ENCODE results near the gene METTL17.

METTL17 gene

DNA sequence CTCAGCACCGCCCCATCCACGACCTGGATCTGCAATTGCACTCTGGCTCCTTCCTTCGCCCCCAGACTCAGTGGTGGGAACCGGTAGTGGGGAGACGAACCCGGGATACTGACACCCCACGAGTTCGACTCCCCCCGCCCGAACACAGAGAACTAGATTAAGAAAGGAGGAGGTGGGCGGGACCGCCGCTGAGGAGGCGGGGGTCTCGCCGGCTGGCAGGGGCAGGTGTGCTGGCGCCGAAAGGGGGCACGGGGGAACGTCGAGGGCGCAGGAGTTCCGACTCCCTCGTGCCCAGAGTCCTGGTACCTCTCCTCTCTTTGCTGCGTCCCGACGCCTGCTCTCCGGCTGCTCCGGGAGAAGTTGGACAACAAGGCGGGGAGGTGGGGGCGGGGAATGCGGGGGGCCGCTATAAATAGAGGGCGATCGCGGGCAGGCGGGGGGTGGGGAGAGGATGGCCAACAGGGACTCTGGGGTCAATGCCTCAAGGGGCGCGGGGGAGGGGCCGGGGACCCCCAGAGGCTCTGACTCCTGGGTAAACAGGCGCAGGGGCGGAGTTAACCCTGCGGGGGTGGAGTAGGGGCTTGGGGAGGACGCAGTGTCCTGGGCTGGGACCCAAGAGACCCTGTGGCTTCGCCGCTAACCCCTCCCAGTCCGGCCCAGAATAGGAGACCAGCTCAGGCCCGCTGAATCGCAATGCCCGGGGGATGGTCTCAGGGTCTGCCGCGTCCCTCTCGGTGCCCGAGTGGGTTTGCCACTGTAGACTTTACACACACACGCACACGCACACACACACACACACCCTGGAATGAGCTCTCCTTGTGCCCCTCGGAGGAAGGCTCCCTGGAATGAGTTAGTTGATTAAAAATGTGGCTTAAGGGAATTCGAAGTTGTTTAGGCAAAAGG, 35.8 kb downstream of the METTL17 start:
- Histone ChIP-seq H3K9me3 (no peaks in the 10 kb centered on the region), H3K4me1 (no peaks in the 10 kb centered on the region), H3K27me3 (no peaks in the 10 kb centered on the region), H3K4me3 (ENCODE audit: low read depth, low read length) (peak overlapping the region; percentile 73), H3K36me3 (no peaks in the 10 kb centered on the region)
- TF ChIP-seq, protein P1, sequence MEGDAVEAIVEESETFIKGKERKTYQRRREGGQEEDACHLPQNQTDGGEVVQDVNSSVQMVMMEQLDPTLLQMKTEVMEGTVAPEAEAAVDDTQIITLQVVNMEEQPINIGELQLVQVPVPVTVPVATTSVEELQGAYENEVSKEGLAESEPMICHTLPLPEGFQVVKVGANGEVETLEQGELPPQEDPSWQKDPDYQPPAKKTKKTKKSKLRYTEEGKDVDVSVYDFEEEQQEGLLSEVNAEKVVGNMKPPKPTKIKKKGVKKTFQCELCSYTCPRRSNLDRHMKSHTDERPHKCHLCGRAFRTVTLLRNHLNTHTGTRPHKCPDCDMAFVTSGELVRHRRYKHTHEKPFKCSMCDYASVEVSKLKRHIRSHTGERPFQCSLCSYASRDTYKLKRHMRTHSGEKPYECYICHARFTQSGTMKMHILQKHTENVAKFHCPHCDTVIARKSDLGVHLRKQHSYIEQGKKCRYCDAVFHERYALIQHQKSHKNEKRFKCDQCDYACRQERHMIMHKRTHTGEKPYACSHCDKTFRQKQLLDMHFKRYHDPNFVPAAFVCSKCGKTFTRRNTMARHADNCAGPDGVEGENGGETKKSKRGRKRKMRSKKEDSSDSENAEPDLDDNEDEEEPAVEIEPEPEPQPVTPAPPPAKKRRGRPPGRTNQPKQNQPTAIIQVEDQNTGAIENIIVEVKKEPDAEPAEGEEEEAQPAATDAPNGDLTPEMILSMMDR (IDR thresholded peaks at IDR 0.05; ENCODE audit: low read depth, low read length), result no peak
- no peak for DNase-seq

DNA sequence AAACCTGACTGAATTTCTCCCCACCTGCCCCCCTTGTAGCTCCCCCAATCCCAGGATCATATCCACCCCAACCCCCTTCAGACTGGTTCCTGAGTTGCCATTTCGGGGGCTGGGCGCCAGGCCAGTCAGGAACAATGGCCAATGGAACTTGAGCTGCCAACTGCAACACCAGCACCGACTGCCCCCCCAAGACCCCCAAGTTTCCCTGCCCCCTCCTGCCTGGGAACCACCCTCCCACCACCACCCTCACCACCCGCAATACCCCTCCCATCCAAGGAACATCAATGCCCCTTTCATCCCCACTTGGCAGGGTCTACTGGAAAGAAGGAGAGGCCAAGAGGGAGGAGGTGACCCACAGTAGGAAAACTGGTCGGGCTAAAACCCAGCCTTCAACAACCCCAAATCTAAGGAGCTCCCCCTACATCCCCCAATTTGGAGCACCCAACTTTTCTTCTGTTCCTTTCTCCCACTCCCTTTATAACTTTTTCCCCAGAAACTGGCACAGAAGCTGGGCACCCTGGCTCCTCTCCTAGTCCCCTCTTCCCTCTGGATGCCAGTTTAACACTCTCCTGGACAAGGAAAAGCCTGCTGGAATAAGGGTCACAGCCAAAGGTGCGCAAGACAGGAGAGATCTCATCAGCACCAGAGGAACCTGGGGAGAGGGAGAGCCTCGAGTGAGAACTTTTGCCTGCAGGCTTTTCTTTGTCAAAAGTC, 36.7 kb downstream of the METTL17 start:
- Histone ChIP-seq H3K27me3 (no peaks in the 10 kb centered on the region), H3K36me3 (no peaks in the 10 kb centered on the region), H3K4me1 (no peaks in the 10 kb centered on the region), H3K9me3 (no peaks in the 10 kb centered on the region), H3K4me3 (ENCODE audit: low read depth, low read length) (no peak overlapping the region)
- DNase-seq, result no peak
- TF ChIP-seq, protein P1 (IDR thresholded peaks at IDR 0.05; ENCODE audit: low read depth, low read length), result no peak

DNA sequence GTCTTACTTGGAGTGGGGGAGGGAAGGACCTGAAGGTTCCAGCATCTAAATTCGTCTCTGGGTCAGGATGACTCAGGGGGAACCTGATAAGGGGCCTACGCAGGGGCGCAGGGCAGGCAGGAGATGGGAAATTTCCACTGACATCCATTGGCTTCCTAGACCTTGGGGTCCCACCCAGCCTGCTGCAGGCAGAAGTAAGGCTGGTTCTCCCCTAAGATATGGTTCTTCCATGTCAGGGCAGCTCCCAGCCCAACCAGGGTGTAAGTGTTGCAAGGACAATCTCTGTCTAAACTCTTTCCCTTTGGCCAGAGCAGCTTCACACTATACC, 37.2 kb downstream of the METTL17 start:
- no peaks in the 10 kb centered on the region for H3K4me1 ChIP-seq
- no peaks in the 10 kb centered on the region for H3K36me3 ChIP-seq
- H3K4me3 ChIP-seq (ENCODE audit: low read depth, low read length), result no peak overlapping the region
- no peaks in the 10 kb centered on the region for H3K9me3 ChIP-seq
- no peaks in the 10 kb centered on the region for H3K27me3 ChIP-seq
- TF ChIP-seq, protein P1 (IDR thresholded peaks at IDR 0.05; ENCODE audit: low read depth, low read length), result no peak
- no peak for DNase-seq

DNA sequence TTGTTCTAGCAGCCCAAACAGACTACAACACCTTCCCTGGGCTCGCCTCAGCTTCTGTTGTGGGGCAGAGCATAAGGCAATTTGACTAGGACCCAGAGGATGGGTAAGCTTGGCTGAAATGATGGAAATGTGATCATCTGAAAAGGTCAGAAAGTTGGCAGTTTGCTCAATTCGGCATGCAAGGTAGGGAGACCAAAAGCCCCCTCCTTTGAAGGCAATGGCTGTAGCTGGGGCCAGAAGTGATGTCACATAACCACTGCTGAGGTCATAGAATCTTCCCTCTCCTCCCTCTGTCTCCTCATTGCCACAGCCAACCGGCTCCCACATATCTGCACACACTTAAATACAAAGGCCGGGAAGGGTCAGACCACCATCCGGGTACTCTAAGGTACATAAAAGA, 40.1 kb downstream of the METTL17 start, which contains the start of gene TPPP2:
TPPP2 (plus strand) TSS at position 301 of the 400 bp plus-strand sequence. CDS start 365 bp downstream, outside the sequence.
- Histone ChIP-seq H3K36me3 (no peaks in the 10 kb centered on the region), H3K9me3 (no peaks in the 10 kb centered on the region), H3K4me3 (ENCODE audit: low read depth, low read length) (no peak within 1 kb of the TSS), H3K27me3 (no peaks in the 10 kb centered on the region), H3K4me1 (no peaks in the 10 kb centered on the region)
- DNase-seq, result no peak
- TF ChIP-seq, protein P1 (IDR thresholded peaks at IDR 0.05; ENCODE audit: low read depth, low read length), result no peak

DNA sequence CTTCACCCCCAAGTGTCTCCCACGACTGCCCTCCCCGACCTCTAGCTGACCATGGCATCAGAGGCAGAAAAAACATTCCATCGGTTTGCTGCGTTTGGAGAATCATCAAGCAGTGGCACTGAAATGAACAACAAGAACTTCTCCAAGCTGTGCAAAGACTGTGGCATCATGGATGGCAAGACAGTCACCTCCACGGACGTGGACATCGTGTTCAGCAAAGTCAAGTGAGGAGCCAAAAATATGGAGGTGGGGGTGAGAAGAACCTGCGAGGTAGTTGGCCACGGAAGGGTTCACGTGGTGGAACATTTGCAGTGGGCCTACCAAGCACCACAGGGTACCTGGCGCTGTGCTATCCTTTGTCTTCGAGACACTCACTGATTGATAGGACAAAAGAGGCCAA, 40.8 kb downstream of the METTL17 start:
- H3K9me3 ChIP-seq, result no peaks in the 10 kb centered on the region
- no peaks in the 10 kb centered on the region for H3K36me3 ChIP-seq
- no peak overlapping the region for H3K4me3 ChIP-seq (ENCODE audit: low read depth, low read length)
- H3K27me3 ChIP-seq, result no peaks in the 10 kb centered on the region
- TF ChIP-seq, protein P1 (IDR thresholded peaks at IDR 0.05; ENCODE audit: low read depth, low read length), result no peak
- H3K4me1 ChIP-seq, result no peaks in the 10 kb centered on the region
- no peak for DNase-seq
